Pancreas (tissue), 10 donors: ENCODE results near the gene MIDN. TPM values are rescaled to one million over a fixed set of nuclear protein-coding genes. Genes with fewer than 3 reads are reported as not detected.

ENCODE experiments used
- ATAC-seq, 4 donors: fragments of 200-7000 bp; cut with Tn5 transposase; one replicate each; pipeline versions ENCODE4 v1.8.0 to v1.9.1; 2020; ENCODE audit warnings: mild to moderate bottlenecking in 4 of 4, moderate library complexity in 4 of 4
- DNase-seq, 6 donors: peaks; one replicate each; pipeline ENCODE4 v3.0.0-alpha.2; 2020
- FAIRE-seq: peaks from 2 replicates; lab custom pipeline; 2012; peaks lifted over from hg19 to GRCh38; lab: Jason Lieb, UNC
- H3K27ac ChIP-seq, 4 donors: fragments of 200-600 bp; sonication (generic); 1 replicate in 3 of 4; 2 replicates in 1 of 4; pipeline versions ENCODE4 v1.5.0 to v1.8.0; 2020
- H3K27me3 ChIP-seq, 4 donors: fragments of 200-600 bp; one replicate each; pipeline ENCODE4 v1.8.0; 2021
- H3K36me3 ChIP-seq, 3 donors: fragments of 200-600 bp; sonication (generic) in 1 of 3; one replicate each; pipeline versions ENCODE4 v1.5.0 to v1.8.0; 2020 to 2021
- H3K4me1 ChIP-seq, 3 donors: fragments of 200-600 bp; one replicate each; pipeline ENCODE4 v1.8.0; 2021
- H3K4me3 ChIP-seq, 4 donors: fragments of 200-600 bp; sonication (generic) in 2 of 4; one replicate each; pipeline versions ENCODE4 v1.5.0 to v1.8.0; 2020 to 2021
- H3K9me3 ChIP-seq, 4 donors: fragments of 200-600 bp; one replicate each; pipeline ENCODE4 v1.8.0; 2021
- CTCF ChIP-seq, 4 donors: fragments of 200-600 bp; sonication (generic) in 3 of 4; IDR thresholded peaks; one replicate each; pipeline versions ENCODE4 v1.5.0 to v1.8.0; 2021; ENCODE audit warnings: antibody characterized with exemption in 4 of 4
- WGBS, 2 donors: extraction: QIAGEN DNeasy Blood & Tissue Kit; methylation state at CpG; one replicate each; pipeline ENCODE4 v1.1.7; 2013; 5-methylcytosine and 5-hydroxymethylcytosine counted together
- intact Hi-C, 3 donors: fragments of 100-400 bp; cut with DNase I; formaldehyde crosslinking; loops; one replicate each; pipeline versions ENCODE4 v1.11.1 to v1.14.2; 2022
- polyA plus RNA-seq, 2 donors: library from polyadenylated mRNA; stranded (reverse); fragments of 200-250 nt; gene quantifications; one replicate each; pipeline ENCODE4 v1.2.3, GENCODE V29; 2013
- total RNA-seq, 6 donors: library from RNA; stranded (reverse); fragmentation: NEBNext Ultra II Directional in 4 of 6; extraction: Animal tissue kit (Norgen Biotek cat#: 25700) in 4 of 6; gene quantifications; one replicate each; pipeline versions ENCODE4 v1.2.1 to v1.2.4, GENCODE V29; 2021 to 2023
- donor health status: healthy with polysubstance abuse.
- donor health status: DM: no; HTN: no; CAD: no; lungs with moderate emphysema.
- donor health status: DM: no; HTN: no; CAD: no.
- donor health status: control.
- donor health status: control.
- donor health status: Bipolar disorder and iron deficiency.
- donor health status: DM: yes; HTN: yes; CAD: no.
- donor health status: DM: no; HTN: no; CAD: no.
- donor health status: DM: no; HTN: no; CAD: no.
- donor health status: DM: yes; HTN: yes; CAD: no.

Gene MIDN
- total and polyA plus RNA-seq, 8 donors, result 32.1 to 78.0 (median 44.4) TPM

GRCh38 chr19:1265615-1266128, 17.3 kb downstream of the MIDN start:
- peak in 4 of 6 donors; percentile 52 to 69 (median 58) for DNase-seq
- Histone ChIP-seq H3K27ac (peak overlapping the region; percentile 57 to 75 (median 68)), H3K4me1 (peaks cover 37 to 56% (median 42%) of the 10 kb centered on the region in 3 donors), H3K9me3 (no peaks in the 10 kb centered on the region), H3K4me3 (peak overlapping the region in 2 of 4 donors; percentile 31 to 53), H3K27me3 (no peaks in the 10 kb centered on the region), H3K36me3 (no peaks in the 10 kb centered on the region)
- WGBS, 2 donors, result 50 to 54% methylated on average over 24 to 28 of the region's 28 CpGs
- ATAC-seq, result no peak
- intact Hi-C loops, result loop anchor here in 1 of 3 donors (2.0 kb wide), 1 partner anchor 21 kb away; no protein-coding TSS in a partner anchor
- no peak for TF ChIP-seq CTCF (IDR thresholded peaks at IDR 0.05)
- no peak for FAIRE-seq

GRCh38 chr19:1266129-1266915, 17.9 kb downstream of the MIDN start:
- Histone ChIP-seq H3K4me1 (peaks cover 43 to 61% (median 43%) of the 10 kb centered on the region in 3 donors), H3K27me3 (no peaks in the 10 kb centered on the region), H3K27ac (peak overlapping the region; percentile 57 to 75 (median 68)), H3K9me3 (no peaks in the 10 kb centered on the region), H3K36me3 (peaks cover 0 to 3% (median 2%) of the 10 kb centered on the region in 3 donors), H3K4me3 (peak overlapping the region; percentile 13 to 53 (median 32))
- TF ChIP-seq CTCF (IDR thresholded peaks at IDR 0.05), result no peak
- FAIRE-seq (no peak), DNase-seq (peak; percentile 71 to 93 (median 88)), ATAC-seq (peak; percentile 11 to 34 (median 24))
- intact Hi-C loops, result loop anchor here in 1 of 3 donors (2.0 kb wide), 1 partner anchor 22 kb away; no protein-coding TSS in a partner anchor
- 9 to 12% methylated on average over 65 to 84 of the region's 84 CpGs for WGBS, 2 donors

- WGBS, 2 donors, result 1 to 2% methylated on average over 37 to 59 of the region's 59 CpGs
- intact Hi-C loops, result loop anchor here in 1 of 3 donors (2.0 kb wide), 1 partner anchor 22 kb away; no protein-coding TSS in a partner anchor
Observed at GRCh38 chr19:1266916-1267476, 18.6 kb downstream of the MIDN start.

More at GRCh38 chr19:1266916-1267476, 18.6 kb downstream of the MIDN start:
- peak; percentile 93 to 97 (median 95) for TF ChIP-seq CTCF (IDR thresholded peaks at IDR 0.05)
- peak overlapping the region; percentile 57 to 75 (median 68) for H3K27ac ChIP-seq
- H3K4me3 ChIP-seq, result peak overlapping the region; percentile 13 to 53 (median 32)
- peaks cover 43 to 62% (median 46%) of the 10 kb centered on the region in 3 donors for H3K4me1 ChIP-seq
- no peak for FAIRE-seq
- H3K27me3 ChIP-seq, result no peaks in the 10 kb centered on the region
- peak; percentile 12 to 38 (median 24) for ATAC-seq
- no peaks in the 10 kb centered on the region for H3K9me3 ChIP-seq
- DNase-seq, result peak in 5 of 6 donors; percentile 62 to 96 (median 82)
- peaks cover 0 to 10% (median 9%) of the 10 kb centered on the region in 3 donors for H3K36me3 ChIP-seq
